Breast epithelium (tissue), 4 donors: ENCODE measurements around the gene DNAH17. TPM values are rescaled to one million over a fixed set of nuclear protein-coding genes. Genes with fewer than 3 reads are reported as not detected.
A peak's percentile ranks its signal among the peaks of the same experiment; 100 is the strongest.

Experiments
- DNase-seq, 2 donors: peaks; one replicate each; pipeline ENCODE4 v3.0.0-alpha.2; 2019; ENCODE audit warnings: low spot score in 2 of 2
- H3K27ac ChIP-seq, 2 donors: fragments of 200-600 bp; sonication (generic) in 1 of 2; one replicate each; pipeline ENCODE4 v1.5.1; 2016 to 2019; ENCODE audit warnings: mild to moderate bottlenecking in 1 of 2
- H3K27me3 ChIP-seq, 2 donors: fragments of 200-600 bp; sonication (generic) in 1 of 2; one replicate each; pipeline versions ENCODE4 v1.5.1 to v1.6.0; 2017 to 2019; ENCODE audit warnings: control low read depth in 1 of 2, mild to moderate bottlenecking in 1 of 2
- H3K36me3 ChIP-seq: fragments of 200-600 bp; one replicate; pipeline ENCODE4 v1.5.1; 2019
- H3K4me1 ChIP-seq, 2 donors: fragments of 200-600 bp; sonication (generic); one replicate each; pipeline ENCODE4 v1.5.1; 2016 to 2019; ENCODE audit warnings: control low read depth in 1 of 2
- H3K4me3 ChIP-seq, 3 donors: fragments of 200-600 bp; sonication (generic); 1 replicate in 2 of 3; 2 replicates in 1 of 3; pipeline ENCODE4 v1.5.1; 2016 to 2019; ENCODE audit warnings: mild to moderate bottlenecking in 3 of 3, moderate library complexity in 2 of 3
- H3K9me3 ChIP-seq, 2 donors: fragments of 200-600 bp; sonication (generic) in 1 of 2; one replicate each; pipeline ENCODE4 v1.5.1; 2016 to 2019; ENCODE audit warnings: control low read depth in 1 of 2
- CTCF ChIP-seq, 3 donors: fragments of 450-650 bp; IDR thresholded peaks; one replicate each; pipeline ENCODE4 v1.5.1; 2016 to 2017; ENCODE audit warnings: antibody characterized with exemption in 3 of 3, mild to moderate bottlenecking in 3 of 3, moderate library complexity in 3 of 3
- POLR2A ChIP-seq: fragments of 450-650 bp; IDR thresholded peaks from one replicate; pipeline ENCODE4 v1.6.1; 2016; ENCODE audit warnings: antibody characterized with exemption, mild to moderate bottlenecking, moderate library complexity
- POLR2AphosphoS5 ChIP-seq, 3 donors: sonication (generic); formaldehyde crosslinking; IDR thresholded peaks; one replicate each; pipeline ENCODE4 v1.6.1; 2017; ENCODE audit warnings: antibody characterized with exemption in 3 of 3
- intact Hi-C: fragments of 100-400 bp; cut with DNase I; formaldehyde crosslinking; loops from one replicate; pipeline ENCODE4 v1.15.1; 2023; ENCODE audit warnings: low total_unique reads
- total RNA-seq, 3 donors: library from RNA; depleted of rRNA; stranded (reverse); fragments of >200 nt; gene quantifications; one replicate each; pipeline ENCODE4 v1.1.0, GENCODE V29; 2016

DNAH17 gene
- total RNA-seq, 3 donors from 2014 or later, result 0.15 to 0.33 TPM; not detected in 1

DNA sequence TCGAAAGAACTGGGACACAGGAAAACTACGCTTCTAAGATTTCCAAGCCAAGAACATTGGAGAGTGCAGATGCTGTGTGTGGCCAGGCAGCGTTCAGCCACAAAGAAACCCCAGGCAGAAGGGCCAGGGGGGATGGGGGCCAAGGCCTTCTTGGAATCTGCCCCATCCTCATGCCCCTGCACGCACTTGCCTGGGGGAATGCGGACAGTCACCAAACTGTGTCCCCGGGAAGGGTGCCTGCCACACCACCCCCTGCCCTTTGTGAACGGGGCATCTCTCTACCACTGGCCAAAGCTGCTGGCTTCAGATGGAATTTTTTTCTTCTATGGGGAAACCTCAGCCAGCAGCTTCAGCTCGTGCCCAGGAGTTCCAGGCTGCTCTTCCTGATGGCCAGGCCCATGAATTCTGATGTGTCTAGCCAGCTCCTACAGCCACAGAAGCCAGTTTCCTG lies 32.0 kb upstream of the DNAH17 start:
- TF ChIP-seq POLR2AphosphoS5 (IDR thresholded peaks at IDR 0.05) (no peak), POLR2A (no peak), CTCF (IDR thresholded peaks at IDR 0.05) (no peak)
- intact Hi-C loops, result loop anchor here (10.0 kb wide), 1 partner anchor 226 kb away; no protein-coding TSS in a partner anchor
- no peaks in the 10 kb centered on the region for H3K36me3 ChIP-seq
- no peaks in the 10 kb centered on the region for H3K4me1 ChIP-seq
- H3K9me3 ChIP-seq, result no peaks in the 10 kb centered on the region
- no peaks in the 10 kb centered on the region for H3K27me3 ChIP-seq
- no peak overlapping the region for H3K4me3 ChIP-seq
- no peak overlapping the region for H3K27ac ChIP-seq
- DNase-seq, result peak in 1 of 2 donors; percentile 20

- H3K4me1 ChIP-seq, result no peaks in the 10 kb centered on the region
- no peaks in the 10 kb centered on the region for H3K27me3 ChIP-seq
- TF ChIP-seq POLR2A, result no peak
- no peak for TF ChIP-seq POLR2AphosphoS5 (IDR thresholded peaks at IDR 0.05)
- no peak for TF ChIP-seq CTCF (IDR thresholded peaks at IDR 0.05)
- H3K27ac ChIP-seq, result no peak overlapping the region
- H3K36me3 ChIP-seq, result no peaks in the 10 kb centered on the region
- intact Hi-C loops, result loop anchor here (10.0 kb wide), 1 partner anchor 226 kb away; no protein-coding TSS in a partner anchor
- no peaks in the 10 kb centered on the region for H3K9me3 ChIP-seq
- DNase-seq, result no peak
- no peak overlapping the region for H3K4me3 ChIP-seq
Measured at GRCh38 chr17:78608804-78609186, 31.6 kb upstream of the DNAH17 start.

GRCh38 chr17:78608122-78608803 lies 31.1 kb upstream of the DNAH17 start:
- Histone ChIP-seq H3K4me3 (no peak overlapping the region), H3K9me3 (no peaks in the 10 kb centered on the region), H3K36me3 (no peaks in the 10 kb centered on the region), H3K4me1 (no peaks in the 10 kb centered on the region), H3K27ac (no peak overlapping the region), H3K27me3 (no peaks in the 10 kb centered on the region)
- intact Hi-C loops, result loop anchor here (10.0 kb wide), 1 partner anchor 227 kb away; no protein-coding TSS in a partner anchor
- no peak for TF ChIP-seq CTCF (IDR thresholded peaks at IDR 0.05)
- no peak for TF ChIP-seq POLR2A
- TF ChIP-seq POLR2AphosphoS5 (IDR thresholded peaks at IDR 0.05), result no peak
- no peak for DNase-seq

DNA sequence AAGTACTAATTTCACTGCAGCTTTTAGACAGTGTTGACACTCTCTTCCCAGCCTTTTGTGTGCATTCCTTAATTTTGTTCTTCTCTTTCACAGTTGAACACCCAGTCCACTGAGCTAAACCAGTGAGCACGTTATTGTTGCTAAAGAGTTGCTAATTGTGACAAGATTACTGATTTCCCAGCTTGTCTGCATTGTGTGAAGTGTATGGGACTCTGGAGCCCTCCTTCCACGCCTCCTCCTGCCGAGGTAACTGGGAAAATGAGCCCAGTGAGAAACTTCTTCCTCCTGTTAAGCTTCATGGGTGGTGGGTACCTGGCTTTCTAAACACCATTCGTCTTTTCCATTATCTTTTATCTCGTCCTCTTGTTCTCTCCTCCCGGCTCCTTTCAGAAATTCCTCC lies 29.8 kb upstream of the DNAH17 start:
- Histone ChIP-seq H3K9me3 (no peaks in the 10 kb centered on the region), H3K27me3 (no peaks in the 10 kb centered on the region), H3K36me3 (no peaks in the 10 kb centered on the region), H3K27ac (no peak overlapping the region), H3K4me1 (no peaks in the 10 kb centered on the region), H3K4me3 (no peak overlapping the region)
- no peak for DNase-seq
- intact Hi-C loops, result loop anchor here (10.0 kb wide), 1 partner anchor 228 kb away; no protein-coding TSS in a partner anchor
- TF ChIP-seq POLR2A, result no peak
- TF ChIP-seq POLR2AphosphoS5 (IDR thresholded peaks at IDR 0.05), result no peak
- no peak for TF ChIP-seq CTCF (IDR thresholded peaks at IDR 0.05)

GRCh38 chr17:78605886-78606285 lies 28.7 kb upstream of the DNAH17 start:
- intact Hi-C loops, result loop anchor here (10.0 kb wide), 1 partner anchor 229 kb away; no protein-coding TSS in a partner anchor
- H3K36me3 ChIP-seq, result no peaks in the 10 kb centered on the region
- no peaks in the 10 kb centered on the region for H3K9me3 ChIP-seq
- no peak overlapping the region for H3K27ac ChIP-seq
- no peak for DNase-seq
- no peaks in the 10 kb centered on the region for H3K27me3 ChIP-seq
- no peaks in the 10 kb centered on the region for H3K4me1 ChIP-seq
- no peak for TF ChIP-seq POLR2A
- no peak for TF ChIP-seq POLR2AphosphoS5 (IDR thresholded peaks at IDR 0.05)
- TF ChIP-seq CTCF (IDR thresholded peaks at IDR 0.05), result no peak
- H3K4me3 ChIP-seq, result no peak overlapping the region
